ENCODE data around the gene NEIL1. TPM values are rescaled to one million over a fixed set of nuclear protein-coding genes. Genes with fewer than 3 reads are reported as not detected.
"Not testable (repeated sequence)": the region's sequence is repeated elsewhere in the genome, so short reads cannot be mapped to it uniquely, and the experiment has no call there.

The NEIL1 gene
- total and polyA plus RNA-seq, 3 donors from 2014 or later = 12.9 to 30.2 (median 19.8) TPM

DNA sequence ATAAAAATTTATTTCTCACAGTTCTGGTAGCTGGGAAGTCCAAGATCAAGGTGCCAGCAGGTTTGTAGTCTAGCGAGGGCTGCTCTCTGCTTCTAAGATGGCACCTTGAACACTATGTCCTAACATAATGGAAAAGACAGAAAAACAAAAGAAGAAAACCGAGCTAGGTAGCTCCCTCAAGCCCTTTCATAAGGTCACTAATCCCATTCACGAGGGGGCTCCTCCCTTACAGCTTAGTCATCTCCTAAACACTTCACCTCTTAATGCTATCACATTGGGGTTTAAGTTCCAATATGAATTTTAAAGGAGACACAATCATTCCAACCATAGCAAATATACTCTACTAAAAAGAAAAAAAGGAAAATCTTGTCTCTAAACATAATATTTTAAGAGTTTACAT, 40.7 kb upstream of the NEIL1 start:
- Histone ChIP-seq H3K27ac (no peak overlapping the region), H3K4me1 (no peaks in the 10 kb centered on the region), H3K27me3 (no peaks in the 10 kb centered on the region), H3K4me3 (no peak overlapping the region), H3K9me3 (no peaks in the 10 kb centered on the region), H3K36me3 (ENCODE audit: low read depth, missing control alignments) (no peaks in the 10 kb centered on the region)
- intact Hi-C loops (cut with DNase I; ENCODE audit: low total_unique reads) = no loop called here
- no peak for DNase-seq
- 63 to 76% methylated on average over 3 of the region's 3 CpGs for WGBS, 2 donors
- no peak for TF ChIP-seq POLR2A (IDR thresholded peaks at IDR 0.05)
- TF ChIP-seq, protein P1, sequence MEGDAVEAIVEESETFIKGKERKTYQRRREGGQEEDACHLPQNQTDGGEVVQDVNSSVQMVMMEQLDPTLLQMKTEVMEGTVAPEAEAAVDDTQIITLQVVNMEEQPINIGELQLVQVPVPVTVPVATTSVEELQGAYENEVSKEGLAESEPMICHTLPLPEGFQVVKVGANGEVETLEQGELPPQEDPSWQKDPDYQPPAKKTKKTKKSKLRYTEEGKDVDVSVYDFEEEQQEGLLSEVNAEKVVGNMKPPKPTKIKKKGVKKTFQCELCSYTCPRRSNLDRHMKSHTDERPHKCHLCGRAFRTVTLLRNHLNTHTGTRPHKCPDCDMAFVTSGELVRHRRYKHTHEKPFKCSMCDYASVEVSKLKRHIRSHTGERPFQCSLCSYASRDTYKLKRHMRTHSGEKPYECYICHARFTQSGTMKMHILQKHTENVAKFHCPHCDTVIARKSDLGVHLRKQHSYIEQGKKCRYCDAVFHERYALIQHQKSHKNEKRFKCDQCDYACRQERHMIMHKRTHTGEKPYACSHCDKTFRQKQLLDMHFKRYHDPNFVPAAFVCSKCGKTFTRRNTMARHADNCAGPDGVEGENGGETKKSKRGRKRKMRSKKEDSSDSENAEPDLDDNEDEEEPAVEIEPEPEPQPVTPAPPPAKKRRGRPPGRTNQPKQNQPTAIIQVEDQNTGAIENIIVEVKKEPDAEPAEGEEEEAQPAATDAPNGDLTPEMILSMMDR (IDR thresholded peaks at IDR 0.05) = no peak

DNA sequence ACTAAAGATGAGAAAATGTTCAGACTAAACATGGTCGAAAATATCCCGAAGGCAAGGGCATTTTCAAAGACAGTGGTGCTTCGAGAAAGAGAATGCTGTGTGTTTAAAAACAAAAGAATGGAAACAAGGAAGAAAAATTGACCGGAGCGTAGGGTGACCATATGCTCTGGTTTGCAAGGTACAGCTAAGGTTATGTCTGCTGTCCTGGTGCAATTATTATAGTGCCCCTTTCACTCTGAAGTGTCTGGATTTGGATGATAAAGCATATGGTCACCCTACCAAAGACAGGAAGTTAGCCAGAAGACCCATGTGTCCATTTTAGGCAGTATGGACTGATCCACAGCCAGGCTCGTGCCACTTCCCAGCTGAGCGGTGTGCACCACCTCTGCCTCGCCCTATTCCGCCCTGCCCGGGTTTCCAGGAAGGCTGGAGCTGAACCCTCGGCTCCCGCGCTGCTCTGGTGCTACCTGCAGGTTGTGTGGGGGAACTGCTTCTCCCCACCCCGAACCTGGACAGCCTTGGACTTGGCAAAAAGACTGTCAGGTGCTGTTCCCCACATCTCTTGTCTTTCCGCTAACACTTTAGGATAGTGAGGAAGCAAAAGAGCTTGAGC, 39.0 kb upstream of the NEIL1 start:
- no peak overlapping the region for H3K4me3 ChIP-seq
- no peaks in the 10 kb centered on the region for H3K27me3 ChIP-seq
- intact Hi-C loops (cut with DNase I; ENCODE audit: low total_unique reads) = no loop called here
- H3K4me1 ChIP-seq = no peaks in the 10 kb centered on the region
- DNase-seq = peak; percentile 60
- TF ChIP-seq, protein P1 (IDR thresholded peaks at IDR 0.05) = peak in 1 of 3 experiments; percentile 33
- TF ChIP-seq POLR2A (IDR thresholded peaks at IDR 0.05) = no peak
- H3K27ac ChIP-seq = no peak overlapping the region
- H3K9me3 ChIP-seq = no peaks in the 10 kb centered on the region
- no peaks in the 10 kb centered on the region for H3K36me3 ChIP-seq (ENCODE audit: low read depth, missing control alignments)
- WGBS, 2 donors = 32 to 41% methylated on average over 14 to 15 of the region's 15 CpGs

DNA sequence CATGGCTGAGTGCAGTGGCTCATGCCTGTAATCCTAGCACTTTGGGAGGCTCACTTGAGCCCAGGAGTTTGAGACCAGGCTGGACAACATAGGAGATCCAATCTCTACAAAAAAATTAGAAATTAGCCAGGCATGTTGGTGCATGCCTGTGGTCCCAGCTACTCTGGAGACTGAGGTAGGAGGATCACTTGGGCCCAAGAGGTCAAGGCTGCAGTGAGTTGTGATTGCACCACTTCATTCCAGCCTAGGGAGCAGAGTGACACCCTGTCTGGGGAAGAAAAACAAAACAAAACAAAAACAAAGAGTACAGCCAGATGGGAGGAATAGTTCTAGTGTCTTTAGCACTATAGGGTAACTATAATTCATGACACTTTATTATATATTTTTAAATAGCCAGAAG, 37.1 kb upstream of the NEIL1 start:
- no peak for DNase-seq
- H3K36me3 ChIP-seq (ENCODE audit: low read depth, missing control alignments) = no peaks in the 10 kb centered on the region
- H3K4me1 ChIP-seq = no peaks in the 10 kb centered on the region
- TF ChIP-seq, protein P1 (IDR thresholded peaks at IDR 0.05) = no peak
- TF ChIP-seq POLR2A (IDR thresholded peaks at IDR 0.05) = no peak
- H3K4me3 ChIP-seq = no peak overlapping the region
- no peak overlapping the region for H3K27ac ChIP-seq
- H3K27me3 ChIP-seq = no peaks in the 10 kb centered on the region
- intact Hi-C loops (cut with DNase I; ENCODE audit: low total_unique reads) = no loop called here
- no peaks in the 10 kb centered on the region for H3K9me3 ChIP-seq

DNA sequence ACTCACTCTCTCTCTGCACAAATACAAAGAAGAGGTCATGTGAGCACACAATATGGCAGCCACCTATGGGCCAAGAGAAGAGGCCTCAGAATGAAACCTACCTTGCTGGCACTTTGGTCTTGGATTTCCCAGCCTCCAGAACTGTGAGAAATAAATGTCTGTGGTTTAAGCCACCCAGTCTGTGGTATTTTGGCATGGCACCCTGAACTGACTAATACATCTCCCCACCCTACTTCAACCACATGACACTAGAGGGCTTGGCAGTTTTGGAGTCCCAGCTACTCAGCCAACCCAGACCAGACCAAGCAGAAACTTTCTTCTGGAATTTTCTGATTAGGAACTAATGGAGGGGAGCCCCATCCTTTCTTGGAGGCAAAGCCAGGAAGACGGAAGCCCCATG, 34.3 kb upstream of the NEIL1 start:
- H3K27me3 ChIP-seq; H3K4me1 ChIP-seq; H3K27ac ChIP-seq; H3K4me3 ChIP-seq; intact Hi-C loops (cut with DNase I; ENCODE audit: low total_unique reads); DNase-seq; H3K9me3 ChIP-seq; H3K36me3 ChIP-seq (ENCODE audit: low read depth, missing control alignments): not testable (repeated sequence)
- WGBS, 2 donors = 90 to 94% methylated on average over 1 of the region's 1 CpG

DNA sequence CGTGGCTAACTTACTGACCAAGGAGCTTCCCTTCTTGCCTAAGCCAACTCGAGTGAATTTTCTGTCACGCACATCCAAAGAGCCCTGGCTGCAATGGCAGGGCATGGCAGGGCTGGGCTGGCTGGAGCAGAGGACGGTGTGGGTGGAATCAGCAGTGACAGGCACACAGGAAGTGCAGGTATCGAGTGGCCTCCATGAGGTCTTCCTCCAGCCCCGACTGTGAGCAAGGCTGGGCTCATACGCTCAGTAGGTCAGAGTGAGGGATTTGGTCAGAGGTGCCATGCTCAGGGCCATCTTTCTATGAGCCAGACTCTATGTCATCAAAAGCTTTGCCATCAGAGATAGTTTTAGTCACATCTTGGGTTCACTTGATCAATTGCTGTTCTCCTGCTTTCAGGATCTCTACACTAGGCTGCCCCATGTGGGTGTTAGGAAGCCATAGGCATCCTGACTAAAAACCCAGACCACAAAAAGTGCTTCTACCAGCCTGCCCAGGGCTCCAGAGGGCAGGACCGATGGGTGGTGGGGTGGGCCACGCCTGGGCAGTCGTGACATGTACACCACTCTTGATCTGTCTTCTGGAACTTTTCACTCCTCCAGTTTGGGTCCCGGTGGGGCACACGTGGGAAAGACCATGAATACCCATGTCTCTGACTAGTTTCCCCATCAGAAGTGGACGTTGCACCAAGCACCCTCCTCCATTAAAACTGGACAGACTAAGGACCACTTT, 33.6 kb upstream of the NEIL1 start:
- TF ChIP-seq POLR2A (IDR thresholded peaks at IDR 0.05) = no peak
- TF ChIP-seq, protein P1 (IDR thresholded peaks at IDR 0.05) = no peak
- Histone ChIP-seq H3K27ac (no peak overlapping the region), H3K36me3 (ENCODE audit: low read depth, missing control alignments) (no peaks in the 10 kb centered on the region), H3K4me1 (no peaks in the 10 kb centered on the region), H3K4me3 (no peak overlapping the region), H3K27me3 (no peaks in the 10 kb centered on the region), H3K9me3 (no peaks in the 10 kb centered on the region)
- intact Hi-C loops (cut with DNase I; ENCODE audit: low total_unique reads) = no loop called here
- DNase-seq = no peak
- 88 to 91% methylated on average over 10 to 13 of the region's 13 CpGs for WGBS, 2 donors

Data from testis (tissue), 3 donors.